ENCODE results near the gene MAPK8IP3.

Gene MAPK8IP3

GRCh38 chr16:1745181-1745899, 39.3 kb downstream of the MAPK8IP3 start:
- H3K36me3 ChIP-seq (ENCODE audit: control insufficient read depth in 4 of 4, insufficient read depth in 4 of 4, low read length in 3 of 4), result peaks cover 0 to 87% (median 45%) of the 10 kb centered on the region in 4 experiments
- CTCF ChIA-PET, result interaction anchor here (1.5 kb wide), 1 partner anchor 11 kb away, joined by 4 read pairs; no protein-coding TSS in a partner anchor
- H3K4me3 ChIP-seq (ENCODE audit: control insufficient read depth in 1 of 7, extremely low read depth in 1 of 7, insufficient read depth in 4 of 7, low read depth in 2 of 7, low read length in 6 of 7), result no peak overlapping the region
- POLR2A ChIA-PET, result interaction anchor here (0.5 kb wide), 1 partner anchor 10 kb away, joined by 3 read pairs; no protein-coding TSS in a partner anchor
- H3K27me3 ChIP-seq (replicated peaks in 2 of 5; ENCODE audit: control insufficient read depth in 4 of 5, insufficient read depth in 5 of 5, low read length in 4 of 5), result no peaks in the 10 kb centered on the region
- no peak for DNase-seq
- no peak overlapping the region for H3K27ac ChIP-seq (ENCODE audit: insufficient read depth in 1 of 2, low read depth in 1 of 2, low read length in 2 of 2, poor library complexity in 1 of 2, severe bottlenecking in 2 of 2)
- H3K9me3 ChIP-seq (ENCODE audit: control extremely low read depth in 1 of 5, control insufficient read depth in 4 of 5, insufficient read depth in 2 of 5, low read depth in 1 of 5, low read length in 4 of 5), result no peaks in the 10 kb centered on the region
- 95% methylated on average over 23 of the region's 25 CpGs for WGBS (ENCODE audit: insufficient coverage)
- H3K4me1 ChIP-seq (ENCODE audit: control extremely low read depth in 1 of 4, control insufficient read depth in 4 of 4, insufficient read depth in 4 of 4, low read length in 3 of 4), result no peaks in the 10 kb centered on the region

DNA sequence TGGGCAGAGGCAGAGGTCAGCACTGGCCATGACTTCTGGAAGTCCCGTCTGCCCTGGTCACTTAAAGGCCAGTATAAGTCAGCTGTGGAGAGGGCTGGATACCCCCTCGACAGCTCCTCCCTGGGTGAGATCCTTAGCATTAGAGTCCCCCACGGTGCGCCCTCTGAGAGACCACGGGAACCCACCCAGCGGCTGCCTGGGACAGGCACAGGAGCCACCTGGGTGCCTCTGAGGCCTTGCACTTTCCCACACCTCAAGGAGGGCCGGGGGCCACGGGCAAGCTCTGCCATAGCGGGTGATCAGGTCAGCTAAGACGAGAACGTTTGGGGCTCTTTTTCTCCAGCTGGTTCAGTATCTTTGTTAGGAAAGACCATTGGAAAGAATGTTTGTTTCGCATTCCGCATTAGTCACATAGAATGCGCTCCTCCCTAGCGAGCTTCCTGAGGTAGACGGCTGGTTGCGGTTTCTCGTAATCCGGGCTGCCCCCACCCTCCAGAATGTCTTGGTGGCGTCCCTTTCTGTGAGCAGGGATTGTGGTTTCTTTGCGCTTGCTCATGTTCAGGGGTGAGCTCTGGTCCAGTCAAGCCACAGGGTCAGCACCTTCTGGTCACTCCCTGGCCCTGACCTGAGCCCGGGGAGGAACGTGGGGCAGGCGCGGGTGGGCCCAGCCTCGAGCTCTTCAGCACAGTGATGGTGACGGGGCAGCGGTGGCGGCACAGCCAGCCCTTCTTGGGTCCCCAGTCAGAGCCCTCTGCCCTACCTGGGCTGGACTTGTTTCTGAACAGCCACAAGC, 40.1 kb downstream of the MAPK8IP3 start:
- Histone ChIP-seq H3K4me1 (ENCODE audit: control extremely low read depth in 1 of 4, control insufficient read depth in 4 of 4, insufficient read depth in 4 of 4, low read length in 3 of 4) (no peaks in the 10 kb centered on the region), H3K36me3 (ENCODE audit: control insufficient read depth in 4 of 4, insufficient read depth in 4 of 4, low read length in 3 of 4) (peaks cover 3 to 86% (median 44%) of the 10 kb centered on the region in 4 experiments), H3K27ac (ENCODE audit: insufficient read depth in 1 of 2, low read depth in 1 of 2, low read length in 2 of 2, poor library complexity in 1 of 2, severe bottlenecking in 2 of 2) (no peak overlapping the region), H3K27me3 (replicated peaks in 2 of 5; ENCODE audit: control insufficient read depth in 4 of 5, insufficient read depth in 5 of 5, low read length in 4 of 5) (no peaks in the 10 kb centered on the region), H3K9me3 (ENCODE audit: control extremely low read depth in 1 of 5, control insufficient read depth in 4 of 5, insufficient read depth in 2 of 5, low read depth in 1 of 5, low read length in 4 of 5) (no peaks in the 10 kb centered on the region), H3K4me3 (ENCODE audit: control insufficient read depth in 1 of 7, extremely low read depth in 1 of 7, insufficient read depth in 4 of 7, low read depth in 2 of 7, low read length in 6 of 7) (no peak overlapping the region)
- ChIA-PET CTCF (interaction anchor here (1.5 kb wide), 1 partner anchor 10 kb away, joined by 4 read pairs; no protein-coding TSS in a partner anchor), POLR2A (interaction anchor here (0.5 kb wide), 1 partner anchor 9 kb away, joined by 3 read pairs; no protein-coding TSS in a partner anchor)
- no peak for DNase-seq
- WGBS (ENCODE audit: insufficient coverage), result 98% methylated on average over 27 of the region's 29 CpGs

DNA sequence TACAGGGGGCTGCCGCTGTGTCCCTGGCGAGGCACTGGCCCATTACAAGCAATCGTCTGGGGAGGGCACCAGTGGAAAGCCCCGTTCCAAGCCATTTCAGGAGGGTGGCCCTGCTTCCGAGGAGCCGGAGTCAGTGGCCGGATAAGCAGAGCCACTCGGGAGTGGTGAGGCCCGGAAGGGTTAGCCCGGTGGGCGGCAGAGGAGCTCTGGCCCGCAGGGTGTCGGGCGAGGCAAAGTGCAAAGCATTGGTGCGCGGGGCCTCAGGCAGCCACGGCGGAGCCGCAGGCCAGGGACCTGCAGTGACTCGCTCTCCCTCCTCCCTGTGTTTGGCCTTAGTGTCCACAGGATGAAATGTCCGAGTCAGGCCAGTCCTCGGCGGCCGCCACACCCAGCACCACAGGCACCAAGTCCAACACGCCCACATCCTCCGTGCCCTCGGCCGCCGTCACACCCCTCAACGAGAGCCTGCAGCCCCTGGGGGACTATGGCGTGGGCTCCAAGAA, 40.7 kb downstream of the MAPK8IP3 start:
- H3K27me3 ChIP-seq (replicated peaks in 2 of 5; ENCODE audit: control insufficient read depth in 4 of 5, insufficient read depth in 5 of 5, low read length in 4 of 5), result no peaks in the 10 kb centered on the region
- DNase-seq, result no peak
- no peaks in the 10 kb centered on the region for H3K4me1 ChIP-seq (ENCODE audit: control extremely low read depth in 1 of 4, control insufficient read depth in 4 of 4, insufficient read depth in 4 of 4, low read length in 3 of 4)
- no peaks in the 10 kb centered on the region for H3K9me3 ChIP-seq (ENCODE audit: control extremely low read depth in 1 of 5, control insufficient read depth in 4 of 5, insufficient read depth in 2 of 5, low read depth in 1 of 5, low read length in 4 of 5)
- ChIA-PET CTCF (interaction anchor here (1.5 kb wide), 1 partner anchor 9 kb away, joined by 4 read pairs; no protein-coding TSS in a partner anchor), POLR2A (no interaction called here)
- no peak overlapping the region for H3K27ac ChIP-seq (ENCODE audit: insufficient read depth in 1 of 2, low read depth in 1 of 2, low read length in 2 of 2, poor library complexity in 1 of 2, severe bottlenecking in 2 of 2)
- no peak overlapping the region for H3K4me3 ChIP-seq (ENCODE audit: control insufficient read depth in 1 of 7, extremely low read depth in 1 of 7, insufficient read depth in 4 of 7, low read depth in 2 of 7, low read length in 6 of 7)
- peaks cover 3 to 86% (median 47%) of the 10 kb centered on the region in 4 experiments for H3K36me3 ChIP-seq (ENCODE audit: control insufficient read depth in 4 of 4, insufficient read depth in 4 of 4, low read length in 3 of 4)
- 96% methylated on average over 31 of the region's 31 CpGs for WGBS (ENCODE audit: insufficient coverage)

- H3K27me3 ChIP-seq (replicated peaks in 2 of 5; ENCODE audit: control insufficient read depth in 4 of 5, insufficient read depth in 5 of 5, low read length in 4 of 5), result no peaks in the 10 kb centered on the region
- H3K36me3 ChIP-seq (ENCODE audit: control insufficient read depth in 4 of 4, insufficient read depth in 4 of 4, low read length in 3 of 4), result peaks cover 5 to 88% (median 56%) of the 10 kb centered on the region in 4 experiments
- H3K27ac ChIP-seq (ENCODE audit: insufficient read depth in 1 of 2, low read depth in 1 of 2, low read length in 2 of 2, poor library complexity in 1 of 2, severe bottlenecking in 2 of 2), result no peak overlapping the region
- ChIA-PET POLR2A (no interaction called here), CTCF (no interaction called here)
- no peaks in the 10 kb centered on the region for H3K4me1 ChIP-seq (ENCODE audit: control extremely low read depth in 1 of 4, control insufficient read depth in 4 of 4, insufficient read depth in 4 of 4, low read length in 3 of 4)
- no peaks in the 10 kb centered on the region for H3K9me3 ChIP-seq (ENCODE audit: control extremely low read depth in 1 of 5, control insufficient read depth in 4 of 5, insufficient read depth in 2 of 5, low read depth in 1 of 5, low read length in 4 of 5)
- no peak for DNase-seq
- 97% methylated on average over 9 of the region's 11 CpGs for WGBS (ENCODE audit: insufficient coverage)
- H3K4me3 ChIP-seq (ENCODE audit: control insufficient read depth in 1 of 7, extremely low read depth in 1 of 7, insufficient read depth in 4 of 7, low read depth in 2 of 7, low read length in 6 of 7), result no peak overlapping the region
Observed at GRCh38 chr16:1747934-1748333, 41.9 kb downstream of the MAPK8IP3 start.

DNA sequence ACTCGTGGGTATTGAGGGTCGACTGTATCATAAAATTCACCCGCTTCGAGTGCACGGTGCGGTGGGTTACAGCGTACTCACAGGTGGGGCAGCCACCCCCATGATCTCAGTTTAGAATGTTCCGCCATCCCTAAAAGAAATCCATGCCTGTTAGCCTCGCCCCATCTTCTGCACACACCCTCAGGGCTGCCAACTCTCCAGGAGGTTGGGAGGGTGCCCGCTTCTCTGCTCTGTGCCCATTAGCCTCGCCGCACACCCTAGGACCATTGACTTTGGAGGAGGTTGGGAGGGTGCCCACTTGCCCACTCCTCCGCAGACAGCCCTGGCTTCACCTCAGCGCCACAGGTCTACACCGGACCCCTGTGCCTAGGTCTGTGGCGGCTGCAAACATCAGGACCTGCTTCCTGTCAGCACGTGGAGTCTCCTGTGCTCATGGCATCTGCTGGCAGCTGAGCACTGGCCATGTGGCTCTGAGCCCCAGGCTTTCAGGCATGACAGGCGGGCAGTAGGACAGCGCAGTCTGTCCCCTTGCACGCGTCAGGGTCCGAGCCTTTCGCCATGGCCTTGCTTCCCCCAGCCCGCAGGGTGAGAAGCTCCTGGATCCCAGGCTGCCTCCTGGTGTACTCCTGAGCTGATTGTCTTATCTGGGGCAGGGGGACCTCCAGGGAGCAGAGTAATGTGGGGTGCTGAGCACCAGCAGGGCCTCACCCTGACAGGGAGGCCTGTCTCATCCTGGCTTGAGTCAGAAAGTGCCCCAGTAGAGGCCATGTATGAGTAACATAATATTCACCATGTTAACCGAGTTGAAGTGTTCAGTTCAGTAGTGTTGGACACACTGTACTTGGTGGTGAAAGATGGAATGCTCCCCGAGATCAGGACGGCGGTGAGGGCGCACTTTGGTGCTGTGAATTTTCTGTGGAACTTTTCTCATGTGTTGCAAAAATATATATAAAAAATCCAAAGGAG, 43.4 kb downstream of the MAPK8IP3 start:
- ChIA-PET POLR2A (interaction anchor here (0.6 kb wide), 1 partner anchor 441 kb away, joined by 5 read pairs; no protein-coding TSS in a partner anchor), CTCF (no interaction called here)
- WGBS (ENCODE audit: insufficient coverage), result 93% methylated on average over 24 of the region's 29 CpGs
- no peaks in the 10 kb centered on the region for H3K27me3 ChIP-seq (replicated peaks in 2 of 5; ENCODE audit: control insufficient read depth in 4 of 5, insufficient read depth in 5 of 5, low read length in 4 of 5)
- H3K4me1 ChIP-seq (ENCODE audit: control extremely low read depth in 1 of 4, control insufficient read depth in 4 of 4, insufficient read depth in 4 of 4, low read length in 3 of 4), result no peaks in the 10 kb centered on the region
- peaks cover 6 to 82% (median 48%) of the 10 kb centered on the region in 4 experiments for H3K36me3 ChIP-seq (ENCODE audit: control insufficient read depth in 4 of 4, insufficient read depth in 4 of 4, low read length in 3 of 4)
- DNase-seq, result no peak
- H3K4me3 ChIP-seq (ENCODE audit: control insufficient read depth in 1 of 7, extremely low read depth in 1 of 7, insufficient read depth in 4 of 7, low read depth in 2 of 7, low read length in 6 of 7), result no peak overlapping the region
- H3K9me3 ChIP-seq (ENCODE audit: control extremely low read depth in 1 of 5, control insufficient read depth in 4 of 5, insufficient read depth in 2 of 5, low read depth in 1 of 5, low read length in 4 of 5), result no peaks in the 10 kb centered on the region
- no peak overlapping the region for H3K27ac ChIP-seq (ENCODE audit: insufficient read depth in 1 of 2, low read depth in 1 of 2, low read length in 2 of 2, poor library complexity in 1 of 2, severe bottlenecking in 2 of 2)

GRCh38 chr16:1751946-1752345, 46.0 kb downstream of the MAPK8IP3 start:
- Histone ChIP-seq H3K36me3 (ENCODE audit: control insufficient read depth in 4 of 4, insufficient read depth in 4 of 4, low read length in 3 of 4) (peaks cover 6 to 73% (median 47%) of the 10 kb centered on the region in 4 experiments), H3K4me1 (ENCODE audit: control extremely low read depth in 1 of 4, control insufficient read depth in 4 of 4, insufficient read depth in 4 of 4, low read length in 3 of 4) (no peaks in the 10 kb centered on the region), H3K4me3 (ENCODE audit: control insufficient read depth in 1 of 7, extremely low read depth in 1 of 7, insufficient read depth in 4 of 7, low read depth in 2 of 7, low read length in 6 of 7) (no peak overlapping the region), H3K27me3 (replicated peaks in 2 of 5; ENCODE audit: control insufficient read depth in 4 of 5, insufficient read depth in 5 of 5, low read length in 4 of 5) (no peaks in the 10 kb centered on the region), H3K9me3 (ENCODE audit: control extremely low read depth in 1 of 5, control insufficient read depth in 4 of 5, insufficient read depth in 2 of 5, low read depth in 1 of 5, low read length in 4 of 5) (no peaks in the 10 kb centered on the region), H3K27ac (ENCODE audit: insufficient read depth in 1 of 2, low read depth in 1 of 2, low read length in 2 of 2, poor library complexity in 1 of 2, severe bottlenecking in 2 of 2) (no peak overlapping the region)
- 94% methylated on average over 16 of the region's 16 CpGs for WGBS (ENCODE audit: insufficient coverage)
- no peak for DNase-seq
- ChIA-PET POLR2A (no interaction called here), CTCF (no interaction called here)
